ENCODE results near the gene PITPNC1. TPM values are rescaled to one million over a fixed set of nuclear protein-coding genes. Genes with fewer than 3 reads are reported as not detected.

Gene PITPNC1
- total RNA-seq, 1 donor from 2014 or later = 12.4 TPM

DNA sequence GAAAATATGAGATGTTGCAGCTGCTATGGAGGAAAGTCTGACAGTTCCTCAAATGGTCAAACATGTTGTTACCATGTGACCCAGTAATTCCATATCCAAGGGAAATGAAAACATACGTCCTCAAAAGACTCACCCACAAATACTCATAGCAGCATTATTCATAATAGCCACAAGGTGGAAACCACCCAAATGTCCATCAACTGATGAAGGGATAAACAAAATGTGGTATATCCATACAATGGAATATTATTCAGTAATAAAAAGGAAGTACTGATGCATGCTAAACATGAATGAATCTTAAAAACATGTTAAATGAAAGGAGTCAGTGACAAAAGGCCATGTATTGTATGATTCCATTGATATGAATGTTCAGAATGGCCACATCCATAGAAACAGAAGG, 140.2 kb downstream of the PITPNC1 start:
- Histone ChIP-seq H3K9ac (ENCODE audit: low read length) (no peak overlapping the region), H3K9me3 (ENCODE audit: insufficient read depth, low read depth, low read length) (peaks cover 3% of the 10 kb centered on the region), H2AFZ (ENCODE audit: low read depth, low read length) (no peak overlapping the region), H3K4me3 (ENCODE audit: insufficient read depth, low read depth, low read length) (no peak overlapping the region), H3K79me2 (ENCODE audit: insufficient read depth, low read length) (no peaks in the 10 kb centered on the region), H3K36me3 (ENCODE audit: insufficient read depth, low read length) (no peaks in the 10 kb centered on the region), H3K27ac (ENCODE audit: low read depth, low read length) (no peak overlapping the region), H3K4me1 (ENCODE audit: insufficient read depth, low read length) (no peaks in the 10 kb centered on the region), H3K27me3 (ENCODE audit: insufficient read depth, low read length) (no peaks in the 10 kb centered on the region), H3K4me2 (ENCODE audit: low read length) (no peak overlapping the region), H4K20me1 (ENCODE audit: insufficient read depth, low read length) (no peaks in the 10 kb centered on the region)
- H3K4me1 Mint-ChIP-seq (ENCODE audit: low read depth, unreplicated experiment) = peaks cover 15% of the 10 kb centered on the region
- TF ChIP-seq, protein P1, sequence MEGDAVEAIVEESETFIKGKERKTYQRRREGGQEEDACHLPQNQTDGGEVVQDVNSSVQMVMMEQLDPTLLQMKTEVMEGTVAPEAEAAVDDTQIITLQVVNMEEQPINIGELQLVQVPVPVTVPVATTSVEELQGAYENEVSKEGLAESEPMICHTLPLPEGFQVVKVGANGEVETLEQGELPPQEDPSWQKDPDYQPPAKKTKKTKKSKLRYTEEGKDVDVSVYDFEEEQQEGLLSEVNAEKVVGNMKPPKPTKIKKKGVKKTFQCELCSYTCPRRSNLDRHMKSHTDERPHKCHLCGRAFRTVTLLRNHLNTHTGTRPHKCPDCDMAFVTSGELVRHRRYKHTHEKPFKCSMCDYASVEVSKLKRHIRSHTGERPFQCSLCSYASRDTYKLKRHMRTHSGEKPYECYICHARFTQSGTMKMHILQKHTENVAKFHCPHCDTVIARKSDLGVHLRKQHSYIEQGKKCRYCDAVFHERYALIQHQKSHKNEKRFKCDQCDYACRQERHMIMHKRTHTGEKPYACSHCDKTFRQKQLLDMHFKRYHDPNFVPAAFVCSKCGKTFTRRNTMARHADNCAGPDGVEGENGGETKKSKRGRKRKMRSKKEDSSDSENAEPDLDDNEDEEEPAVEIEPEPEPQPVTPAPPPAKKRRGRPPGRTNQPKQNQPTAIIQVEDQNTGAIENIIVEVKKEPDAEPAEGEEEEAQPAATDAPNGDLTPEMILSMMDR (IDR thresholded peaks at IDR 0.05; ENCODE audit: insufficient read depth, low read depth, low read length) = no peak
- TF ChIP-seq EZH2 (IDR thresholded peaks at IDR 0.05; ENCODE audit: insufficient read depth, low read length) = no peak
- no peaks in the 10 kb centered on the region for H3K9me3 Mint-ChIP-seq (ENCODE audit: unreplicated experiment)
- H3K27ac Mint-ChIP-seq (ENCODE audit: unreplicated experiment) = no peak overlapping the region
- no peaks in the 10 kb centered on the region for H3K27me3 Mint-ChIP-seq (ENCODE audit: low read depth, unreplicated experiment)
- DNase-seq (ENCODE audit: low read depth) (no peak), FAIRE-seq (no peak)
- no peak overlapping the region for H3K4me3 Mint-ChIP-seq (ENCODE audit: unreplicated experiment)
- H3K36me3 Mint-ChIP-seq (ENCODE audit: low read depth, unreplicated experiment) = no peaks in the 10 kb centered on the region

DNA sequence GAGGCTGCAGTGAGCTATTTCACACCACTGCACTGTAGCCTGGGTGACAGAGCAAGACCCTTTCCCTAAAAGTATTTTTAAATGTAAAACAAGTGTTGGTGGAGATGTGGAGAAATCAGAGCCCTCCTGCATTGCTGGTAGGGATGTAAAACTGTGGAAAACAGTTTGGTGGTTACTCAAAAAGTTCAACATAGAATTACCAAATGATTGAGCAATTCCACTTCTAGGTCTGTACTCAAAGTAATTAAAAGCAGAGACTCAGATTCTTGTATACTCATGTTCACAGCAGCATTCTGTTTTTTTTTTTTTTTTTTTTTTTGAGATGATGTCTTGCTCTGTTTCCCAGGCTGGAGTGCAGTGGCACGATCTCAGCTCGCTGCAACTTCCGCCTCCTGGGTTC, 141.8 kb downstream of the PITPNC1 start:
- Histone ChIP-seq H2AFZ (ENCODE audit: low read depth, low read length) (no peak overlapping the region), H3K36me3 (ENCODE audit: insufficient read depth, low read length) (no peaks in the 10 kb centered on the region), H3K27ac (ENCODE audit: low read depth, low read length) (no peak overlapping the region), H3K27me3 (ENCODE audit: insufficient read depth, low read length) (no peaks in the 10 kb centered on the region), H3K9me3 (ENCODE audit: insufficient read depth, low read depth, low read length) (peaks cover 3% of the 10 kb centered on the region), H3K9ac (ENCODE audit: low read length) (no peak overlapping the region), H3K4me2 (ENCODE audit: low read length) (no peak overlapping the region), H3K4me1 (ENCODE audit: insufficient read depth, low read length) (no peaks in the 10 kb centered on the region), H3K79me2 (ENCODE audit: insufficient read depth, low read length) (no peaks in the 10 kb centered on the region), H4K20me1 (ENCODE audit: insufficient read depth, low read length) (no peaks in the 10 kb centered on the region), H3K4me3 (ENCODE audit: insufficient read depth, low read depth, low read length) (no peak overlapping the region)
- H3K36me3 Mint-ChIP-seq (ENCODE audit: low read depth, unreplicated experiment) = no peaks in the 10 kb centered on the region
- TF ChIP-seq, protein P1 (IDR thresholded peaks at IDR 0.05; ENCODE audit: insufficient read depth, low read depth, low read length) = no peak
- no peak for TF ChIP-seq EZH2 (IDR thresholded peaks at IDR 0.05; ENCODE audit: insufficient read depth, low read length)
- H3K27ac Mint-ChIP-seq (ENCODE audit: unreplicated experiment) = no peak overlapping the region
- no peaks in the 10 kb centered on the region for H3K27me3 Mint-ChIP-seq (ENCODE audit: low read depth, unreplicated experiment)
- no peaks in the 10 kb centered on the region for H3K9me3 Mint-ChIP-seq (ENCODE audit: unreplicated experiment)
- DNase-seq (ENCODE audit: low read depth) (no peak), FAIRE-seq (no peak)
- no peak overlapping the region for H3K4me3 Mint-ChIP-seq (ENCODE audit: unreplicated experiment)
- peaks cover 17% of the 10 kb centered on the region for H3K4me1 Mint-ChIP-seq (ENCODE audit: low read depth, unreplicated experiment)

DNA sequence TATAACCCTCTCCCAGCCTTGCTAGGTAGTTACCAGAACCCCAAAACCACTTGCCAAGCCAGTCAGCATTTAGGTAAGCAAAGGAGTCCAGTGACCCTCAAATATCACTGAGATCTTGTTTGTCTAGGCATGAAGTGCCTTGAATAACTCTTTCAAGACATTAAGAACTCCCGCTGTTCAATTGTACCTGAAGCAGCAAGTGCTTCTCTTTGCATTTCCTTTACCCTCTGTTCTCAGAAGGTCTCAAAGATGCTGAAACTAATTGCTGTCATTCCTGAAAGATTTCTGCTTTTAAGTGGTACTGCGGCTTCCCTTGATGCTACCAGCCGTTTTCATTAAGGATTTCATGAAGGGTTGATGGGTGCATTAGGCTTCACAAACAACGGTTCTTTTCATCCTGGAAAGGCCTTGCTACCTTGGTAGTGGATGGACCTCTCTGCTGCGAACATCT, 142.7 kb downstream of the PITPNC1 start:
- Histone ChIP-seq H3K4me1 (ENCODE audit: insufficient read depth, low read length) (no peaks in the 10 kb centered on the region), H2AFZ (ENCODE audit: low read depth, low read length) (no peak overlapping the region), H3K9me3 (ENCODE audit: insufficient read depth, low read depth, low read length) (peaks cover 3% of the 10 kb centered on the region), H3K36me3 (ENCODE audit: insufficient read depth, low read length) (no peaks in the 10 kb centered on the region), H3K27me3 (ENCODE audit: insufficient read depth, low read length) (no peaks in the 10 kb centered on the region), H3K4me2 (ENCODE audit: low read length) (no peak overlapping the region), H4K20me1 (ENCODE audit: insufficient read depth, low read length) (no peaks in the 10 kb centered on the region), H3K4me3 (ENCODE audit: insufficient read depth, low read depth, low read length) (no peak overlapping the region), H3K27ac (ENCODE audit: low read depth, low read length) (no peak overlapping the region), H3K79me2 (ENCODE audit: insufficient read depth, low read length) (no peaks in the 10 kb centered on the region), H3K9ac (ENCODE audit: low read length) (no peak overlapping the region)
- H3K4me3 Mint-ChIP-seq (ENCODE audit: unreplicated experiment) = no peak overlapping the region
- no peaks in the 10 kb centered on the region for H3K9me3 Mint-ChIP-seq (ENCODE audit: unreplicated experiment)
- H3K27ac Mint-ChIP-seq (ENCODE audit: unreplicated experiment) = no peak overlapping the region
- TF ChIP-seq EZH2 (IDR thresholded peaks at IDR 0.05; ENCODE audit: insufficient read depth, low read length) = no peak
- TF ChIP-seq, protein P1 (IDR thresholded peaks at IDR 0.05; ENCODE audit: insufficient read depth, low read depth, low read length) = no peak
- no peaks in the 10 kb centered on the region for H3K27me3 Mint-ChIP-seq (ENCODE audit: low read depth, unreplicated experiment)
- FAIRE-seq (no peak), DNase-seq (ENCODE audit: low read depth) (no peak)
- H3K4me1 Mint-ChIP-seq (ENCODE audit: low read depth, unreplicated experiment) = peaks cover 15% of the 10 kb centered on the region
- H3K36me3 Mint-ChIP-seq (ENCODE audit: low read depth, unreplicated experiment) = no peaks in the 10 kb centered on the region
